Vagina (tissue), 2 donors: ENCODE results near the gene GNAL. TPM values are rescaled to one million over a fixed set of nuclear protein-coding genes. Genes with fewer than 3 reads are reported as not detected.

Experiments used
- DNase-seq, 2 donors: peaks; one replicate each; pipeline ENCODE4 v3.0.0-alpha.2; 2017; ENCODE audit errors: extremely low spot score in 2 of 2
- H3K27ac ChIP-seq: fragments of 200-600 bp; sonication (generic); one replicate; pipeline ENCODE4 v1.5.1; 2019
- H3K27me3 ChIP-seq: fragments of 200-600 bp; sonication (generic); one replicate; pipeline ENCODE4 v1.5.1; 2019
- H3K36me3 ChIP-seq, 2 donors: fragments of 200-600 bp; sonication (generic); one replicate each; pipeline ENCODE4 v1.5.1; 2017 to 2019
- H3K4me1 ChIP-seq: fragments of 200-600 bp; sonication (generic); one replicate; pipeline ENCODE4 v1.5.1; 2019
- H3K4me3 ChIP-seq, 2 donors: fragments of 200-600 bp; sonication (generic); 1 replicate in 1 of 2; 2 replicates in 1 of 2; pipeline ENCODE4 v1.5.1; 2016 to 2019
- H3K9me3 ChIP-seq: fragments of 200-600 bp; sonication (generic); one replicate; pipeline ENCODE4 v1.5.1; 2019
- CTCF ChIP-seq, 3 experiments: fragments of 450-650 bp in 2 of 3; fragments of 200-600 bp in 1 of 3; sonication (generic) in 1 of 3; IDR thresholded peaks; one replicate each; pipeline ENCODE4 v1.5.1; 2017 to 2019; ENCODE audit warnings: antibody characterized with exemption in 3 of 3, mild to moderate bottlenecking in 2 of 3, moderate library complexity in 2 of 3
- POLR2A ChIP-seq, 2 donors: fragments of 450-650 bp; IDR thresholded peaks; one replicate each; pipeline ENCODE4 v1.6.1; 2017; ENCODE audit warnings: antibody characterized with exemption in 2 of 2, mild to moderate bottlenecking in 2 of 2, moderate library complexity in 2 of 2
- POLR2AphosphoS5 ChIP-seq, 2 donors: sonication (generic); formaldehyde crosslinking; IDR thresholded peaks; one replicate each; pipeline ENCODE4 v1.9.0; 2017; ENCODE audit warnings: antibody characterized with exemption in 2 of 2, mild to moderate bottlenecking in 2 of 2, low read depth in 1 of 2; ENCODE audit not compliant: insufficient read depth in 1 of 2
- intact Hi-C: fragments of 100-400 bp; cut with DNase I; formaldehyde crosslinking; loops from one replicate; pipeline ENCODE4 v1.15.1; 2023
- total RNA-seq: library from RNA; depleted of rRNA; stranded (reverse); fragments of >200 nt; gene quantifications from one replicate; pipeline ENCODE4 v1.2.3, GENCODE V29; 2016

The GNAL gene
- total RNA-seq, 1 donor from 2014 or later = 23.3 TPM

GRCh38 chr18:11775436-11776174 is 86.5 kb downstream of the GNAL start:
- H3K4me1 ChIP-seq = no peaks in the 10 kb centered on the region
- H3K27ac ChIP-seq = no peak overlapping the region
- intact Hi-C loops = no loop called here
- H3K27me3 ChIP-seq = no peaks in the 10 kb centered on the region
- no peak overlapping the region for H3K4me3 ChIP-seq
- no peaks in the 10 kb centered on the region for H3K36me3 ChIP-seq
- no peak for TF ChIP-seq POLR2AphosphoS5 (IDR thresholded peaks at IDR 0.05; ENCODE audit: insufficient read depth in 1 of 2, low read depth in 1 of 2)
- TF ChIP-seq POLR2A (IDR thresholded peaks at IDR 0.05) = no peak
- TF ChIP-seq CTCF (IDR thresholded peaks at IDR 0.05) = no peak
- no peaks in the 10 kb centered on the region for H3K9me3 ChIP-seq
- no peak for DNase-seq

- Histone ChIP-seq H3K4me3 (no peak overlapping the region), H3K27me3 (no peaks in the 10 kb centered on the region), H3K27ac (no peak overlapping the region)
Observed at GRCh38 chr18:11780042-11780441, 91.0 kb downstream of the GNAL start.

GRCh38 chr18:11783716-11784331 is 94.8 kb downstream of the GNAL start:
- no peaks in the 10 kb centered on the region for H3K36me3 ChIP-seq
- H3K4me1 ChIP-seq = no peaks in the 10 kb centered on the region
- no peak overlapping the region for H3K27ac ChIP-seq
- H3K4me3 ChIP-seq = no peak overlapping the region
- TF ChIP-seq POLR2AphosphoS5 (IDR thresholded peaks at IDR 0.05; ENCODE audit: insufficient read depth in 1 of 2, low read depth in 1 of 2) (no peak), POLR2A (IDR thresholded peaks at IDR 0.05) (no peak)
- no peak for DNase-seq
- H3K27me3 ChIP-seq = no peaks in the 10 kb centered on the region
- H3K9me3 ChIP-seq = no peaks in the 10 kb centered on the region
- intact Hi-C loops = no loop called here

More at GRCh38 chr18:11780042-11780441, 91.0 kb downstream of the GNAL start:
- TF ChIP-seq POLR2A (IDR thresholded peaks at IDR 0.05) = no peak
- TF ChIP-seq CTCF (IDR thresholded peaks at IDR 0.05) = no peak
- TF ChIP-seq POLR2AphosphoS5 (IDR thresholded peaks at IDR 0.05; ENCODE audit: insufficient read depth in 1 of 2, low read depth in 1 of 2) = no peak
- Histone ChIP-seq H3K9me3 (no peaks in the 10 kb centered on the region), H3K36me3 (no peaks in the 10 kb centered on the region), H3K4me1 (no peaks in the 10 kb centered on the region)
- DNase-seq = no peak
- intact Hi-C loops = no loop called here

GRCh38 chr18:11784674-11785304 is 95.7 kb downstream of the GNAL start:
- no peak overlapping the region for H3K27ac ChIP-seq

More at GRCh38 chr18:11784674-11785304, 95.7 kb downstream of the GNAL start:
- Histone ChIP-seq H3K36me3 (no peaks in the 10 kb centered on the region), H3K27me3 (no peaks in the 10 kb centered on the region), H3K9me3 (no peaks in the 10 kb centered on the region), H3K4me1 (no peaks in the 10 kb centered on the region), H3K4me3 (no peak overlapping the region)
- DNase-seq = no peak
- intact Hi-C loops = no loop called here
- TF ChIP-seq POLR2A (IDR thresholded peaks at IDR 0.05) (no peak), CTCF (IDR thresholded peaks at IDR 0.05) (no peak), POLR2AphosphoS5 (IDR thresholded peaks at IDR 0.05; ENCODE audit: insufficient read depth in 1 of 2, low read depth in 1 of 2) (no peak)
